ENCODE data around the gene TSPOAP1. TPM values are rescaled to one million over a fixed set of nuclear protein-coding genes. Genes with fewer than 3 reads are reported as not detected.
"Not testable (repeated sequence)": the region's sequence is repeated elsewhere in the genome, so short reads cannot be mapped to it uniquely, and the experiment has no call there.

TSPOAP1 gene
- total and polyA plus RNA-seq, 2 of the 4 experiments (the other 2 are of a cell fraction), result 0.90 to 1.6 TPM

- H3K4me3 ChIP-seq (ENCODE audit: insufficient read depth, low read depth, low read length); H2BK15ac ChIP-seq (ENCODE audit: low read depth, low read length); H3K4ac ChIP-seq (ENCODE audit: low read depth, low read length); H2BK20ac ChIP-seq (ENCODE audit: low read depth, low read length); H2AK9ac ChIP-seq (replicated peaks; ENCODE audit: low read depth, low read length, poor library complexity); H2BK5ac ChIP-seq (ENCODE audit: low read depth, low read length, poor library complexity, severe bottlenecking); H4K5ac ChIP-seq (ENCODE audit: low read depth, low read length); H3K27me3 ChIP-seq (ENCODE audit: control insufficient read depth, insufficient read depth, low read length); dilution Hi-C loops (cut with HindIII; ENCODE audit: low sequenced_read_pairs, unreplicated experiment); ATAC-seq (ENCODE audit: low read depth); H3K18ac ChIP-seq (ENCODE audit: low read depth, low read length); H3K9me3 ChIP-seq (ENCODE audit: control insufficient read depth, insufficient read depth, low read length); BruUV-seq (replicated peaks); H4K20me1 ChIP-seq (ENCODE audit: insufficient read depth, low read length); intact Hi-C loops (cut with micrococcal nuclease); DNase-seq; H2AK5ac ChIP-seq (ENCODE audit: low read depth, low read length); H3K23ac ChIP-seq (ENCODE audit: low read depth, low read length); CTCF ChIA-PET; H2BK120ac ChIP-seq (ENCODE audit: low read depth, low read length); H3K27ac ChIP-seq (ENCODE audit: insufficient read depth, low read length); H3K9ac ChIP-seq (ENCODE audit: low read depth, low read length); H3K56ac ChIP-seq (ENCODE audit: extremely low read depth, insufficient read depth, low read length); H4K8ac ChIP-seq (ENCODE audit: low read depth in 2 of 2, low read length in 2 of 2); H3K14ac ChIP-seq (replicated peaks; ENCODE audit: low read depth, low read length); H3K4me2 ChIP-seq (ENCODE audit: low read depth, low read length); H4K91ac ChIP-seq (ENCODE audit: insufficient read depth, low read depth, low read length); H2AFZ ChIP-seq (replicated peaks; ENCODE audit: low read length, poor library complexity): not testable (repeated sequence)
- H3K36me3 ChIP-seq (ENCODE audit: control insufficient read depth, insufficient read depth, low read length), result peaks cover 25% of the 10 kb centered on the region
- WGBS, 2 experiments (ENCODE audit: extremely low coverage in 2 of 2, insufficient read length in 1 of 2), result no CpG with 5 or more reads among the region's 11 CpGs
- peaks cover 35% of the 10 kb centered on the region for H3K9me1 ChIP-seq (ENCODE audit: insufficient read depth, low read length)
- H3K79me1 ChIP-seq (ENCODE audit: low read depth in 1 of 2, low read length in 2 of 2), result peaks cover 12 to 24% of the 10 kb centered on the region in 2 experiments
- in situ Hi-C loops (cut with MboI; ENCODE audit: low sequenced_read_pairs), result loop anchor here (25.0 kb wide), 1 partner anchor 479 kb away; the partner anchor contains the start of gene MRPS23
- H3K4me1 ChIP-seq (ENCODE audit: control insufficient read depth, insufficient read depth, low read length), result peaks cover 32% of the 10 kb centered on the region
- POLR2A ChIA-PET (ENCODE audit: unreplicated experiment), result interaction anchor here (2.2 kb wide), 1 partner anchor 11 kb away, joined by 6 read pairs; the partner anchor contains the start of gene SUPT4H1
Measured at GRCh38 chr17:58341136-58341860, 12.7 kb upstream of the TSPOAP1 start.

Measured in IMR-90 (cell line).